Measurements from ENCODE around the gene TPRN.

TPRN gene

DNA sequence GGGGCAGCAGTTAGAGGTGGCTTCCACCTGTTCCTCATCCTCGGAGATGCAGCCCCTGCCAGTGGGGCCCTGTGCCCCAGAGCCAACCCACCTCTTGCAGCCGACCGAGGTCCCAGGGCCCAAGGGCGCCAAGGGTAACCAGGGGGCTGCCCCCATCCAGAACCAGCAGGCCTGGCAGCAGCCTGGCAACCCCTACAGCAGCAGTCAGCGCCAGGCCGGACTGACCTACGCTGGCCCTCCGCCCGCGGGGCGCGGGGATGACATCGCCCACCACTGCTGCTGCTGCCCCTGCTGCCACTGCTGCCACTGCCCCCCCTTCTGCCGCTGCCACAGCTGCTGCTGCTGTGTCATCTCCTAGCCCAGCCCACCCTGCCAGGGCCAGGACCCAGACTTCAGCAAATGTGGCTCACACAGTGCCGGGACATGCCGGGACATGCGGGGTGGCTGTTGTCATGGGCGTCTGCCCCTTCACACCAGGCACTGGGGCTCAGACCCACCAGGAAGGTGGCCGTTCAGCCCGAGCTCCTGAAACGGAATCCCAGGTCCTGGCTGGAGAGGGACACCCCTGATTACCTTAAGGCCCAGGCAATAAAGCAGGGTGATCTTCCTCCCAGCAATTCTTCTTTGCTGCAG, 25.3 kb upstream of the TPRN start:
- DNase-seq (ENCODE audit: low read depth in 2 of 2, low spot score in 1 of 2), result no peak

GRCh38 chr9:137224830-137225694, 24.5 kb upstream of the TPRN start, which contains the start of gene CYSRT1:
CYSRT1 (plus strand) TSS chr9:137225174; CDS start chr9:137225622, 448 bp downstream.
- DNase-seq (ENCODE audit: low read depth in 2 of 2, low spot score in 1 of 2), result no peak

DNA sequence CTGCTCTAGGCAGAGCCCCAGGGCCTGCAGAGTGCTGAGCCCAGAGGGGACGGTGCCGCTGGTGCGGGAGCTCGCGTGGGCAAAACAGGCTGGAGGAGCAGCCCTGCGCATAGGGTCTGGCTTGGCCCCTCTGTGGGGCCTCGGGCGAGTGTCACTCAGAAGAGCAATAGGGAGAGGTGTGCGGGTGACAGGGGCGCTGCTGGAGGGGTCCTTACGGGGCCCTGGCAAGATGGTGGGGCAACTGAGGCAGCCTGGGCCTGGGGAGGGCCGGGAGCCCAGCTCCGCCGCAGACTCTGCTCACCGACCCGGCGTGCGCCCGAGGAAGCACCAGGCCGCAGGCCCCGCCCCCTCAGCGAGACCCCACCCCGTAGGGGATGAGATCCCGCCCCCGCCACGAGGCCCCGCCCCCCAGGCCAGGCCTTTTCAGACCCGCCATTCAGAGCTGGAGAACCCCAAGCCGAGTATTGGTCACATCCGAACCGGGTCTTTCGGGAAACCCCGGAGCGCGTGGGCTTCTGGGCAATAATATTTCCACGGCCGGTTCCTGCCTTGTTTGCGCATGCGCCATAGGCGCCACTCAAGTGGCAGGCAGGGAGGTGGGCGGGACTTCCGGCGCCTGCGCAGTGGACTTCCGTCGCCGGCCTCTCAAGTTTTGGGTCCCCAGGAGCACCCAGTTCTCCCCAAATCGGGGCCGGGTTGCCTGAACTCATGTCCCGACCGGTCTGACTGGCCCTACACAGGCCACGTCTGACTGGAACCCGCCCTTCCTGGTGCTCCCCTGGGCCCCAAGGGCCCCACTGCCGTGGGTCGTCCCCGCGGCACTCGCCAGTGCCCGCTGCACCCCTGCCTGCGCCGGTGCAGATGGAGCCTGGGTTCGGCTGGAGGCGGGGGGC, 22.8 kb upstream of the TPRN start:
- DNase-seq (ENCODE audit: low read depth in 2 of 2, low spot score in 1 of 2), result peak; percentile 94 to 98

DNA sequence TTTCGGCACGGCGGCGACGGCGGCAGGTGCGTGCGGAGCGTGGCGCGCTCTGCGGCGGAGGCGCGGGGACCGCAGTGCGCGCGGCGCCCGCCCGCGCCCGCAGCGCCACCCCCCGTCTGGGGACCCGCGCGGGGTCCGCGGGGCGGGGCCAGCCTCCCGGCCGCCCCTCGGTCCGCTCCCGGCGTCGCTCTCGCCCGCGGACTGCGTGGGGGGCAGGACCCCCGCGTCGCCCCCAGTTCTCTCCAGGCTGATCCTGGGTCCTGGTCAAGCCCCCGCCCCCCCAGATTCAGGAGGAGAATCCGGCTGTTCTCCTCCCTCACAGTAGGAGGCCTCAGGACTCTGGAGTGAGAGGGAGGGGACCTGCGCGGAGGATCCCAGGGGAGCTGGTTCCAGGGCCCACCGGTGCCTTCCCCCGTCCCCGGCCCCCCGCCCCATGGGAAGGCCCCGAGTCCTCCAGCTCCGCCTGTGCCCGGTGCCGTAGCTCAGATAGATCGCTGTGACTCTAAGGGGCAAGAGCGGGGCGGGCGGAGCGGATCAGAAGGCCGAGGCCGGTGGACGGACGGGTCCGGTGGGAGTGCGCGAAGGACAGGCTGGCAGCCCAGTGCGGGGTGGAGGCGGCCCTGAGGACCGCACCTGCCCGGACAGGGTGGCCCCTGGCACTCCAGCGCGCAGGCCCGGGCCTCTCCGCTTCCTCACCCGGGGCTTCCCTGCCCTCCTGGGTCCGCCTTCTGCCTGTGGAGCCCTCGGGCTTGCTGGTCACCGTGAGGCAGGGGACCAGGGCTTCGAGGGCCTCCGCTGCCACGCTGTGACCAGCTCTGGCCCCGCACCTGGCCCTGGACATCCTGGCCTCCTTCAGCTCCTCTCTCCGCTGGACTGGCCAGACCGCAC, 21.9 kb upstream of the TPRN start, which contains the start of gene RNF208:
Gene RNF208 (minus strand): TSS at position 51 of the 888 bp plus-strand sequence. CDS start 1,028 bp downstream, outside the sequence.
- no peak for DNase-seq (ENCODE audit: low read depth in 2 of 2, low spot score in 1 of 2)

- DNase-seq (ENCODE audit: low read depth in 2 of 2, low spot score in 1 of 2), result no peak
Observed at GRCh38 chr9:137221506-137222111, 21.1 kb upstream of the TPRN start.

GRCh38 chr9:137221095-137221505, 20.6 kb upstream of the TPRN start:
- DNase-seq (ENCODE audit: low read depth in 2 of 2, low spot score in 1 of 2), result no peak

GRCh38 chr9:137220317-137221094, 20.0 kb upstream of the TPRN start:
- no peak for DNase-seq (ENCODE audit: low read depth in 2 of 2, low spot score in 1 of 2)

- DNase-seq (ENCODE audit: low read depth in 2 of 2, low spot score in 1 of 2), result no peak
Observed at GRCh38 chr9:137219757-137220316, 19.3 kb upstream of the TPRN start.

GRCh38 chr9:137218754-137219271, 18.3 kb upstream of the TPRN start:
- DNase-seq (ENCODE audit: low read depth in 2 of 2, low spot score in 1 of 2), result no peak

- DNase-seq (ENCODE audit: low read depth in 2 of 2, low spot score in 1 of 2), result no peak
Observed at GRCh38 chr9:137218212-137218753, 17.7 kb upstream of the TPRN start.

DNA sequence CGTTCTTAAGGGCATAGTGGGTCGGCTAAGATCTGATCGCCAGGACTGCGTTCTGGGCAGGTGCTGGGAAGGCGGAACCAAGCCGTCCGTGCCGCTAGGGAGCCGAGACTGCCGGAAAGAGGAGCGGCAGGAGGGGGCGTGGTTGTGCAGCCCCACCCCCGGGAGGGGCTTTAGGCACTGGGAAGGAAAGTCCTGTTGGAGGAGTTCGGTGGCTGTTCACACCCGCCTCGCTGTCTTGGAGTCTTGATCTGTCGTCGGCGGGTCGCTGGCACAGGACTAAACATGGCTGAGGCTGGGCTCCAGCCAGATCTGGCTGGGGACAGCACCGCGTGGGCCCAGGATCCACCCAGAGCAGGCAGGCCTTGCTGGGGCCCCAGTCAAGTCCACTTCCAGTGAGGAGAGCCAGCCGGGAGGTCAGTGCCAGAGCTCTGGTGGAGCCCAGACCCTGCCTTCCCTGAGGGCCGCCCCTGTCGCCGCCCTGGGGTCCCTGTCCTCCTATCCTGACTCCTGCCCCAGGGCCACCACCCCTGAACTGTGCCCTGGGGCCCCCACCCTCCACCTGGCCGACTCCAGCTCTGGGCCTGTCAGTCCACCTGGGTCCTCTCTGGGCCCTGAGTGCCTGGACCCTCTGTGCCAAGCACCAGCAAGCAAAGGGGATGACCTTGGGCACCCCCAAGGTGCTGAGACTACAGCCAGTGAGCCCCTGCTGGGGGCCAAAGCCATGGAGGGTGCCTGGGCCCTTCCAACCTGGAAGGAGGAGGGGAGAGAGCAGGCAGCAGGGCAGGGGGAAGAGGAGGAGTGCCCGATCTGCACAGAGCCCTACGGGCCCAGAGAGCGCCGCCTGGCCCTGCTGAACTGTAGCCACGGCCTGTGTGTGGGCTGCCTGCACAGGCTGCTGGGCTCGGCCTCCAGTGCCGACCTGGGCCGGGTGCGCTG, 17.0 kb upstream of the TPRN start:
- no peak for DNase-seq (ENCODE audit: low read depth in 2 of 2, low spot score in 1 of 2)

- DNase-seq (ENCODE audit: low read depth in 2 of 2, low spot score in 1 of 2), result no peak
Observed at GRCh38 chr9:137216188-137216965, 15.8 kb upstream of the TPRN start.

DNA sequence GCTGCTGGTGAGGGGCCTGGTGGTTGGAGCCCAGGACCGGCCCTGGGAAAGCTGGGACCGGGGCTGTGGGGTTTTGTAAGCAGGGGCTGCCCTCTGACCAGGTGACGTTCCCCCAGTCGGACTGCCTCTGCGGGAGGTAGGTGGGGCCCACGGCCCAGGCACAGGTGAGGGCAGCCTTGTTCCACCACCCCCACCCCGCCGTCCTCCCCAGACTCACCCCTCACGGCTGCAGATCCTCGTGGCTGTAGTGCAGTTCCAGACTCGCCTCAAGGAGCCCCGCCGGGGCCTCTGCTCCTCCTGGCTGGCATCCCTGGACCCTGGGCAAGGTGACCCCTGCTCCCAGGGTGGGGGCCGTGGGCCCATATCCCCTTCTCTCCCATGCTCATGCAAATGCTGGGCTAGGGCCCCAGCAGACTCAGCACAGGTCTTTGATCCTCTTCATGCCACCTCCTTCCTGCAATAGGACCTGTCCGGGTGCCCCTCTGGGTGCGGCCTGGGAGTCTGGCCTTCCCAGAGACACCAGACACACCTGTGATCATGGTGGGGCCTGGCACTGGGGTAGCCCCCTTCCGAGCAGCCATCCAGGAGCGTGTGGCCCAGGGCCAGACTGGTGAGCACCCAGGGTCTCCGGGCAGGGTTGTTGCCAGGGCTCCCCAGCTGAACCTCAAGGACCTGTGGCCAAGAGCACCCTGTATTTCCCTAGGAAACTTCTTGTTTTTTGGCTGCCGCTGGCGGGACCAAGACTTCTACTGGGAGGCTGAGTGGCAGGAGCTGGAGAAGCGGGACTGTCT, 14.8 kb upstream of the TPRN start:
- no peak for DNase-seq (ENCODE audit: low read depth in 2 of 2, low spot score in 1 of 2)

- no peak for DNase-seq (ENCODE audit: low read depth in 2 of 2, low spot score in 1 of 2)
Observed at GRCh38 chr9:137214620-137215019, 14.1 kb upstream of the TPRN start.

DNA sequence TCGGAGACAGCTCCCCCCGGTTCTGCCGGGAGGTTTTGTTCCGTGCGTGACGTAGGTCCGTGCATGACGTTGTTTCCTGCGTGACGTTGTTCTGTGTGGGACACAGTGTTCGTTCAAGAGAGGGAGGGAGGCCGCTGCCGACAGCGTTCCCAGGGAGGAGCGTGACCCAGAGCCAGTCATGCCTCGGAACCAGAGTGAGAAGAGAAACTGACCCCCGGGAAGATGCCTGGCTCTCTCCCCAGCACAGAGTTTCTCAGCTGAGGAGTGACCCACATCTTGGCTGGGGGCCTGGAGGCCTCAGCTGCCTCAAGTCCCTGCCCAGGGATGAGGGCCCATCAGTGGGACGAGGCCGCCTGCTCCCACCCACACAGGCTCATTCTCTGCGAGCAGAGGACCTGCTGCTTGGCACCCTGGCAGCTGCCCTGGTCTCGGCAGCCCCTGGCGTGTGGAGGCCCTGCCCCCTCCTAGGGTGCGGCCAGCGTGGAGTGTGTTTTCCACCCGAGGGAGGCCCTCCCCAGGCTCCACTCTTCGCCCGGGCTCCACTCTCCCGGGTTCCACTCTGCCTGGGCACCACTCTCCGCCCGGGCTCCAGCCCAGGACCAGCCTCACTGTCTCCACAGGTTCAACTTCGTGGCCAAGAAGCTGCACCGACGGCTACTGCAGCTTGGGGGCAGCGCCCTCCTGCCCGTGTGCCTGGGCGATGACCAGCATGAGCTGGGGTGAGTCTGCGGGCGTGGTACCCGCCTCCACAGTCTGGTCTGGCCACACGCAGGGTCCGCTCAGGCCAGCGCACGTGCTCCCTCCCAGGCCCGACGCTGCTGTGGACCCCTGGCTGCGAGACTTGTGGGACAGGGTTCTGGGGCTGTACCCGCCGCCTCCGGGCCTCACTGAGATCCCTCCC, 12.9 kb upstream of the TPRN start:
- no peak for DNase-seq (ENCODE audit: low read depth in 2 of 2, low spot score in 1 of 2)
